SKM-1 (cell line): ENCODE measurements around the gene C22orf15.

Experiments used
- DNase-seq: peaks from one replicate; lab custom pipeline; 2025; ENCODE audit not compliant: unreplicated experiment; lab: John Stamatoyannopoulos, UW

C22orf15 gene

DNA sequence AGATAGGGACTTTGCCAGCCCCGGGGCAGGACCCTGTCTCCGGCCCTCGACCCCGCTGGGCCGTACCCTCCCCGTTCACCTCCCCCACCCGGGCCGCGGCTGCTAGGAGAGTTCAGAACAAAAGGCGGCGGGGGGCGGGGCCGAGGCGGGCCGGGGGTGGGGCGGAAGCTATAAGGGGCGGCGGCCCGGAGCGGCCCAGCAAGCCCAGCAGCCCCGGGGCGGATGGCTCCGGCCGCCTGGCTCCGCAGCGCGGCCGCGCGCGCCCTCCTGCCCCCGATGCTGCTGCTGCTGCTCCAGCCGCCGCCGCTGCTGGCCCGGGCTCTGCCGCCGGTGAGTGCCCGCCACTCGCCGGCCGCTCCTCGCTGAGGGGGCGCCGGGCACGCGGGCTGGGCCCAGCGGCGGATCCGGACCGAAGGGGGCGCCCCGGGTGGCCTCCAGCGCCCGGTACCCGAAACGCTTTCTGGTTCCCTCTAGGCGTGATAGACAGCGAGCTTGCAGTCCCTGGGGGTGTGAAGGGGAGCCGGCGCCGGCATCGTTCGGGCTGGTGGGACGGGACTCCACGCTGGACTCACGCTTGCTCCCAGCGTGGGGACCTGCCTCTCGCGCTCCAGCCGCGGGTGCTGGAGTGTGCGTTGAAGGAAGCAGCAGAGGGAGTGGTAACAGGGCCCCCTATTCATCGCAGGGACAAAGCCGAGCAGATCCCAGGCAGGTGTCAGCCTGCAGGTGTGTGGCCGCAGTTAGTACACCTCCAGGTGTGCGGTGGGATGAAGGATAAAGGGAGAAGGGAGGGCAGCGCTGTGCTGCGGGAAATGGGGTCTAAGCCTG is 10.1 kb downstream of the C22orf15 start, which contains the start of gene MMP11:
TSS of gene MMP11 (plus strand) at position 201 of the 825 bp plus-strand sequence. CDS start at position 223, 22 bp downstream.
- no peak for DNase-seq

DNA sequence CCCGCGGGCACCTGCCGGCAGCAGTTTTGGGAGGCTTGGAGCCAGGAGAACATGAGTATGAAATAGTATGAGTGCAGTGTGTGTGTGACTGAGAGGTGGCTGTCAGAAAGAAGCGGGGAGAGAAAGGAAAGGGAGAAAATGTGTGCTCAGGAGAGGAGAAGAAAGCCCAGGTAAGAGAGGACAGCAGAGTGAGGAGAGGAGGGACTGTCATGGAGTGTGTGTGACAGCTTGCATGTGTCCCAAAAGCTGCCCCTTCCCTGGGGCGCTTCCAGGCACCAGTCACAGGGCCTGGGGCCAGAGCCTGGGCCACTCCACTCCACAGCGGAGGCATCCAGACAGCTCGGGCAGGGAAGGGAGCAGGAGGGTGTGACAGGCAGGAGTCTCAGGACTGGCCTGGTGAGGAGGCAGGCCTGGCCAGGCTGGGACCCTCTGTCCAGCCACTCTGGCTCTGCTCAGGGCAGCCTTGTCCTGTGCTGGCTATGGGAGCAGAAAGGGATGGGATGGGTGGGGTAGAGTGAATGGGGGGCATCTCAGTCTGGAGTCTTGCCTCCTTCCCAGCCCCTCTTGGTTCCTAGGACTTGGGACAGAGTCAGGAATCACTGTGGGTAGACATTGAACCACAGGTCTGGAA is 10.8 kb downstream of the C22orf15 start:
- DNase-seq, result no peak

DNA sequence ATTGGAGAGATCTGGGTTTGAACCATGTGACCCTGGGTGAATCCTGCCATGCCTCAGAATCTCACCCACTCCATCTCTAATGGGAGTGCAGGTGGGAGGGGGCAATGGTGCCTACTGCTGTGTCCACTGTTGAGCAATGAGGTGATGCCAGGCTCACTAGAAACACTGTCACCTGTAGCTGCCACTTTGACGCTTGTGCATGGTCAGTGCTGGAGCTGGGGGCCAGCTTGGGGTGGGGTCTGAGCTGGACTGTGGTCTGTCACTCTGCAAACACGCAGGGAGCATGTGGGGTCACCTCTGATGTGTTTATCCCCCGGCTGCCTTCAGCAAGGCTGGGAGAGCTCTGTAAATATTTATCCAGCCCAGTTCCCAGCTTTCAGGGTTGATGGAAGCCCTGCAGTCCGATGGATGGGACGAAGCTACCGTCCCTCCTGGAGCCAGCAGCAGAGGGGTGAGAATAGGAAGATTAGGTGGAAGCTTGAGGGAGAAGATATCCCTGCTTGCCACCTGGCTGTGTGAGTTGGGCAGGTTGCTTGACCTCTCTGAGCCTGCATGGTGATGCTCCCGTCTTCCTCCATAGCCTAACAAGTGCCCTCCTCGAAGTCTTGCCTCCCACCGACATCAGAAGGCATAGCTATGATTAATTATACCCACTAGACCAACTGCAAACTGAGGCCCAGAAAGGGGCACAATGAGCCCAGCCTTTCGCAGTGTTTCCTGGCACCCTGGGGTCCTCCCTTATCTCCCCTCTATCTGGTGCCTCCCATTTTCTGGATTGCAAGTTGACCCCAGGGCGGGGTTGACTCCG is 11.5 kb downstream of the C22orf15 start:
- no peak for DNase-seq

DNA sequence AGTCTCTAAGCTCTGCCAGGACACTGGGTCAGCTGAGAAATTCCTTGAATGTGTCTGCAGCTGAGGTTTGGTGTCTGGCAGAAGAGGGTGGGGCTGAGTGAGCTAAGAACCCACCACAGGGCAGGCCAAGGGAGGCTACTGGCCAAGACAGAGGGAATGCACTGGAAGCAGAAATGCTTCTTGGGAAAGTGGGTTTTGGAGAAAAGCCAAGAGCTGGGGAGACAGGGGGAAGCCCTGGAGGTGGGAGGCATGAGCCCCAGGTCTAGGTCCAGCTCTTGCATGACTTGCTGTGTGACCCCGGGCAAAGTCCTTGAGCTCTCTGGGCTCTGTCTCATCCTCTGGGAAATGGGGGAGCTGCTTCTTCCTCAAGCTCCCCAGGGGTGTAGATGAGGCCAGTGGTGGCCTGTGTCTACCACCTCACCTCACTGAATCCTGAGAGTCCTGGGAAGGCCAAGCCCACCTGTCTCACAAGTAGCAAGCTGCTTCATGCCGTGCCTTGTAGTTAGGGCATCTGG is 12.2 kb downstream of the C22orf15 start:
- DNase-seq, result no peak

DNA sequence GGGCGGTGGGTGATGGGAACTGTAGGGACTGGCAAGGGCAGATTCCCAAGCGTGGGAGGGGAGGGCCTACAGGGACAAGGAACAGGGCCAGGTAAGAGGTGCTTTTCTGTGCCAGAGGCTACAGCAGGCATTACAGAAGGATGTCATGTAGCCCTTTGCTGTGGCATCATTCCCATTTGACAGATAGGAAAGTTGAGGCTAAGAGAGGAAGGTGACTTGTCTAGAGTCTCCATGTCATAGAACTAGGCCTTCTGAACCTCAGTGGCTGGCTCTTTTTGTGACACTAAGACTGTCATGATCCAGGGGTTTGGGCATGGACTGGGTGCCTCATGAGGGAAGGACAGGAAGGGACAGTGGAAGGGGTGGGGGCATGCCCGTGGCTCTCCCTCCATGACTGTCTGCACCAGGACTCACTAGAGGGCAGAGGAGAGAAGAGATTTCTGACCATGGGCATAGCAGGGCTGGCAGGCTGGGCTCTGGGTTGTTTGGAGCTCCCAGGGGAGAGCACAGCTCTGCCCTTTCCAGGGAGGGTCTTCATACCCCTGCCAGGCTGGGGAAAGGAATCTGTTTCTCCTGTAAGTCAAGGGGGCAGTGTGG is 13.1 kb downstream of the C22orf15 start:
- DNase-seq, result no peak

DNA sequence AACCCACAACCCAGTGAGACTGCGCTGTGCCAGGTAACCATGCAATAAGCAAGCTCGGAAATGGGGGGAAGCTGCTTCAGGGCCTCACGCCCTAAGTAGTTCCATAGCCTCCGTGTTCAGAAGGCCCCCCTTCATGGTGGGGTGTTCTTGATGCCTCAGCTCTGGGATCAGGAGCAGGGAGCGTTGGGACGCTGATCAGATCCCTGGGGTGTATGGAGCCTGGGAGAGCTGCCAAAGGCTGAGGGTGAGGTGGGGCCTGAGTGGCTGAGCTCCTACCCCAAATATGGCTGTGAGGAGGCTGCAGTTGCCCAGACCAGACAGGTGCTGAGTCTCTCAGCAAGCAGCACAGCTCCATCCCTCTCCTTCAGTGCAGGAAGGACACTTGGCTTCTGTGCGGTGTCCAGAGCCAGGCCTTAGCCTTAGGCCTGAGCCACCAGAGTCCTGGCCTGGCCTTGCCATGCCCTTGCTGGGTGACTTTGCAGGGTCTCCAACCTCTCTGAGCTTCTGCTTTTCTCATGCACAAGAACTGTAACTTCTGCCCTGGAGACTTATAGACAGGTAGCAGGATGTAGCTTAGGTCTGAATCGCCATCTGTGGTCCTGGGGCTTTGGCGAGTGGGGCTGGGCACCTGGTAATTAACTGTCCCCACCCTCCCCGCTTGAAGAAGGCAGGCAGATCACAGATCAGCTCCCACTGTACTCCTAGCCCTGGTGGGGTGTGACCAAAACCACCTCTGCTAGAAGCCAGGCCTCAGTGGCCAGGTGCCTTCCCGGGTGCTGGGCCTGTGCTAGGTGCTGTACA is 15.2 kb downstream of the C22orf15 start:
- no peak for DNase-seq

DNA sequence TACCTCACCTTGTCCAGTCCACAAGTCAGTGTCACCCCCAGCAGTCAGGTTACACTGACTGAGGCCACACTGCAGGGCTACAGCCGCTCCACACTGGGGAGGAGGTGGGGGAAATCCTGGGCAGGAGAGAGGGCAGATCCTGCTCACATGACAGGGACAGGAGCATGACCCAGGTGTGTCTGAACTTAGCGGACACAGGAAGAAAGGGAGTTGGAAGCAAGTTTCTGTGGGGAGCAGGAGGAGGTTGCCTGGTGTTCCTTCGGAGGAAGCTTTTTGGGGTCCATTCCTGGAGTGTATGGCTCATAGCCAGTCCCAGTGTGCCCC is 15.7 kb downstream of the C22orf15 start:
- no peak for DNase-seq

DNA sequence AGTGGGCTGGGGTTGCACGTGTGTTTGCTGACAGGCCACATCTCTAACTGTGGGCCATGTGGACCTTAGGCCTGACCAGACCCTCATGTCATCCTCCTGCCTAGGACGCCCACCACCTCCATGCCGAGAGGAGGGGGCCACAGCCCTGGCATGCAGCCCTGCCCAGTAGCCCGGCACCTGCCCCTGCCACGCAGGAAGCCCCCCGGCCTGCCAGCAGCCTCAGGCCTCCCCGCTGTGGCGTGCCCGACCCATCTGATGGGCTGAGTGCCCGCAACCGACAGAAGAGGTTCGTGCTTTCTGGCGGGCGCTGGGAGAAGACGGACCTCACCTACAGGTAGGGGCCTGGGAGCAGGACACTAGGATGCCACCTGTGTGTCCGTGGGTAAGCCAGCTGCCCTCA is 16.3 kb downstream of the C22orf15 start:
- DNase-seq, result no peak

DNA sequence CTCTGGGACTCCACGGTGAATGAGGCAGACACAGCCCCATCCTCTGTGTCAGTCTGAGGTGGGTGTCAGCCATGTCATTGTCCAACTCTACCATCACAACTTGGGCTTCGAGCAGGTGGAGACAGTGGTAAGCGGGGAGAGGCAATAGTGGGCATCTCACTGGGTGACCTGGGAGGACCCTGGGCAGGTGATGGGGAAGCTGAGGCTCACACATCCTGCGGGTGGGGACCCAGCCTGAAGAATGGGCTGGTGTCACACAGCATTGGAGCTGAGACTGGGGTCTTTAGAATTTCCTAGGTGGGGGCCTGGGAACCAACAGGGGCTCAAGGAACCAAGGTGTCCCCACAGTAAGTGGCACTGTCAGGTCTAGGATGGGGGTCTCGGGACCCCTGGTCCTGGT is 16.9 kb downstream of the C22orf15 start:
- no peak for DNase-seq

DNA sequence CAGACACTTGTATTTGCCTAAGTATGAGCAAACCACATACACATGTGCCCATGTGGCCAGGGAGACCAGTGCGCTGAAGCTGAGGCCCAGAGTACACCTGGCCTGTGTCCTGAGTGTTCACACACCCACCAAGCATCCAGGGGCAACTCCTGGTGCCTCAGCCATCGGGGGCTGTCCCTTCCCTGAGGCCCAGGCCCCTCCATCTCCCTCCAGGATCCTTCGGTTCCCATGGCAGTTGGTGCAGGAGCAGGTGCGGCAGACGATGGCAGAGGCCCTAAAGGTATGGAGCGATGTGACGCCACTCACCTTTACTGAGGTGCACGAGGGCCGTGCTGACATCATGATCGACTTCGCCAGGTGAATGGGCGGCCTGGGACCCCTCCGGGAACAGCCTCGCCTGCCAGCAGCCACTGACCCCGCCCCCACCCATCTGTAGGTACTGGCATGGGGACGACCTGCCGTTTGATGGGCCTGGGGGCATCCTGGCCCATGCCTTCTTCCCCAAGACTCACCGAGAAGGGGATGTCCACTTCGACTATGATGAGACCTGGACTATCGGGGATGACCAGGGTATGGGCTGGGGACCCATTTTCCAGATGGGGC is 17.5 kb downstream of the C22orf15 start:
- no peak for DNase-seq

DNA sequence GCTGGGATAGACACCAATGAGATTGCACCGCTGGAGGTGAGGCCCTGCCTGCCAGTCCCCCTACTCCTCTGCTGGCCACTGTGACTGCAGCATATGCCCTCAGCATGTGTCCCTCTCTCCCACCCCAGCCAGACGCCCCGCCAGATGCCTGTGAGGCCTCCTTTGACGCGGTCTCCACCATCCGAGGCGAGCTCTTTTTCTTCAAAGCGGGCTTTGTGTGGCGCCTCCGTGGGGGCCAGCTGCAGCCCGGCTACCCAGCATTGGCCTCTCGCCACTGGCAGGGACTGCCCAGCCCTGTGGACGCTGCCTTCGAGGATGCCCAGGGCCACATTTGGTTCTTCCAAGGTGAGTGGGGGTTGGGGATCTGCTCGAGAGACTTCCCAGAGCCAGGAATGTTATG is 18.3 kb downstream of the C22orf15 start:
- DNase-seq, result no peak

DNA sequence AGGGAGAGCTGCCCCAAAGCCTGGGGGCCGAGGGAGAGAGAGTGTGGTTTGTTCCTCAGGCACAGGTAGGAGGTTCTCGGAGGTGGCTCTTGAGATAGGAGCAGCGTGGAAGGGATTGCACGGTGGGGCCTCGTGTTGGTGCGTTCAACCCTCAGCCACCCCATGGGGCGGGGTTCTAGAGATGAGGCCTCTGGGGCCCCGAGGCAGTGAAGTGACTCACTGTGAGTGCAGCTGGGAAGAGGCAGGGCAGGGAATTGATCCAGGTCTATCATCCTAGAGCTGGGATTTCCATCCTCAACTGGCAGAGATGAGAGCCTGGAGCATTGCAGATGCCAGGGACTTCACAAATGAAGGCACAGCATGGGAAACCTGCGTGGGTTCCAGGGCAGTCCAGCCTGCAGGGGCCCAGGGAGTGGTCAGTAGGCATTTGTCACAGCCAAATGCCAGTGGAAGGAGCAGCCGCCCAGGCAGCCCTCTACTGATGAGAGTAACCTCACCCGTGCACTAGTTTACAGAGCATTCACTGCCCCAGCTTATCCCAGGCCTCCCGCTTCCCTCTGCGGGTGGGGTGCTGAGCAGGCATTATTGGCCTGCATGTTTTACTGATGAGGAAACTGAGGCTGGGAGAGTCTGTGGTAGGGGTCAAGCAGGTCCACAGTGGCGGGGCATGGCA is 18.9 kb downstream of the C22orf15 start:
- DNase-seq, result no peak

DNA sequence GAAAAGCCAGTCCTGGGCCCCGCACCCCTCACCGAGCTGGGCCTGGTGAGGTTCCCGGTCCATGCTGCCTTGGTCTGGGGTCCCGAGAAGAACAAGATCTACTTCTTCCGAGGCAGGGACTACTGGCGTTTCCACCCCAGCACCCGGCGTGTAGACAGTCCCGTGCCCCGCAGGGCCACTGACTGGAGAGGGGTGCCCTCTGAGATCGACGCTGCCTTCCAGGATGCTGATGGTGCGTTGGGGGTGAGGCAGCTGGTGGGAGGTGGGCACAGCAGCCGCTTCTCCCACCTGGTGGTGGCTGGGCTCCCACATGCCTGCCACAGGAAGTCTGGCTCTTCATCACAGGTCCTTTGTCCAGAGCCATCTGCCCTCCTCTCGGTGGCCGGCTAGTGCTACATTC is 19.5 kb downstream of the C22orf15 start:
- no peak for DNase-seq

DNA sequence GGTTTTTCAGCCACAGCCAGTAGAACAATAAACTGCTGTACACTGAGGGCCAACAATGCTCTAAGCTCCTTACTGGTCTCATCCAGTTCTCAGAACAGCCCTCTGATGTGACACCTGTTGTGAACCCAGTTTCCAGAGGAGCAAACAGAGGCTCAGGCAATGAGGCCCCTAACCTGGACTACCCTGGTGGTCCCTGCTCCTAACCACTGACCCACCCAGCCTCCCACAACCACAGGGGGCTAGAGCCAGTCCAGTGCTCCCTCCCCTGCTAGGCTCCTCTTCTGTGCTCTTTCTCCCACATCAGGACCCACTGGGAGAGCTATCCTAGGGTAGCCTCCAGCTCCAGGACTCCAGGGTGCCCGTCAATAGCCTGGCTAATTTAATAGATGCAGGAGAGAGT is 19.9 kb downstream of the C22orf15 start:
- no peak for DNase-seq

DNA sequence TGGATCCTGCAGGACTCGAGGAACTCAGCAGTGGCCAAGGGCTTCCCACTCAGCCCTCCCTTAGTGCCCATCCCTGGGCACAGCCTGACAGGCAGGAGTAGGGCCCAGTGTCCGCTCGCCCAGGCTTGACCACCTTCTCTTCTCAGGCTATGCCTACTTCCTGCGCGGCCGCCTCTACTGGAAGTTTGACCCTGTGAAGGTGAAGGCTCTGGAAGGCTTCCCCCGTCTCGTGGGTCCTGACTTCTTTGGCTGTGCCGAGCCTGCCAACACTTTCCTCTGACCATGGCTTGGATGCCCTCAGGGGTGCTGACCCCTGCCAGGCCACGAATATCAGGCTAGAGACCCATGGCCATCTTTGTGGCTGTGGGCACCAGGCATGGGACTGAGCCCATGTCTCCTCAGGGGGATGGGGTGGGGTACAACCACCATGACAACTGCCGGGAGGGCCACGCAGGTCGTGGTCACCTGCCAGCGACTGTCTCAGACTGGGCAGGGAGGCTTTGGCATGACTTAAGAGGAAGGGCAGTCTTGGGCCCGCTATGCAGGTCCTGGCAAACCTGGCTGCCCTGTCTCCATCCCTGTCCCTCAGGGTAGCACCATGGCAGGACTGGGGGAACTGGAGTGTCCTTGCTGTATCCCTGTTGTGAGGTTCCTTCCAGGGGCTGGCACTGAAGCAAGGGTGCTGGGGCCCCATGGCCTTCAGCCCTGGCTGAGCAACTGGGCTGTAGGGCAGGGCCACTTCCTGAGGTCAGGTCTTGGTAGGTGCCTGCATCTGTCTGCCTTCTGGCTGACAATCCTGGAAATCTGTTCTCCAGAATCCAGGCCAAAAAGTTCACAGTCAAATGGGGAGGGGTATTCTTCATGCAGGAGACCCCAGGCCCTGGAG is 20.7 kb downstream of the C22orf15 start:
- DNase-seq, result no peak

DNA sequence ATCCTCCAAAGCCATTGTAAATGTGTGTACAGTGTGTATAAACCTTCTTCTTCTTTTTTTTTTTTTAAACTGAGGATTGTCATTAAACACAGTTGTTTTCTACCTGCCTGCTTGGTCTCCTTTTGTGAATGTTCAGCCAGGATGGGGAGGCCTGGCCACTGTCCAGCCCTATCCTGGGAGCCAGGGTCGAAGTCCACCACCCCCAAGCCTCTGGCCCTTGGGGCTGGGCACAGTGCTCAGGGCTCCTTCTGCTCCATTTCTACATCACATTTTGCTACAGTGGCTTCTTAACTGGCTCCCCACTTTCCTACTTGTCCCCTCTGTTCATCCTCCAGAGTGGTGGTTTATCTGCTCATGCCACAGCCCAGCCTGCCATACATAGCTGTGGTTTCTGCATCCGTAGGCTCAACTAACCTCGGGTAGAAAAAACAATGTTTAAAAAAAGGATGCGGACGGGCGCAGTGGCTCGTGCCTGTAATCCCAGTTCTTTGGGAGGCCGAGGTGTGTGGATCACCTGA is 21.5 kb downstream of the C22orf15 start:
- DNase-seq, result no peak

DNA sequence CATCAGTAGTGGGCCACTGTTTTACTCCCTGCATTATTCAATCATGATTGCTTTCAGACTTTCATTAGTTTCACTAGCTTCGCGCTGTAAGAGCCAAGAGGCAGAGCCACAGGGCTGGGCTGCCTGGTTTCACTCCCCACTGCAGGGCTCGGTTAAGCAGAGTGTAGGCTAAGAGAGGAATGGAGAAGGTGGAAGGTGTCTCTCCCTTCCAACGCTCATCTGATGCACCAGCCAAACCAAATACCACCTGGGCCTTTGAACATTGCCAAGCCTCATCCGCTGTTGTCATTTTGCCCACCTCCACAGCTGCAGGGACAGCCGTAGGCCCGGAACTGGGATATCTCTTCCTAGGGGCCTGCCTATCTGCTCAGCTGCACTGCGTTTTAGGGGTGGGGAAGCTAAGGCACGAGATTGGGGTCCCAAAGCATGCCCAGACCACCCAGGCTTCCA is 23.5 kb downstream of the C22orf15 start:
- no peak for DNase-seq
